ENCODE data around the gene ADGRA3.

Gene ADGRA3

GRCh38 chr4:22417408-22417807 is 98.5 kb downstream of the ADGRA3 start:
- no peaks in the 10 kb centered on the region for H3K9me3 ChIP-seq (ENCODE audit: control insufficient read depth, insufficient read depth, low read length)
- no peaks in the 10 kb centered on the region for H3K36me3 ChIP-seq (ENCODE audit: control insufficient read depth, insufficient read depth, low read length)
- WGBS (ENCODE audit: insufficient coverage, insufficient read length) = no CpG with 5 or more reads among the region's 4 CpGs
- no peak overlapping the region for H3K27ac ChIP-seq (ENCODE audit: low read length)
- H3K27me3 ChIP-seq (ENCODE audit: control insufficient read depth, insufficient read depth, low read length) = no peaks in the 10 kb centered on the region
- no peak overlapping the region for H3K4me3 ChIP-seq (ENCODE audit: low read length)
- no peaks in the 10 kb centered on the region; the same call in 1 of the 2 replicates for H3K4me1 ChIP-seq (ENCODE audit: control insufficient read depth, insufficient read depth, low read length)
- DNase-seq (ENCODE audit: low read depth, low spot score) = no peak

GRCh38 chr4:22416403-22416802 is 99.5 kb downstream of the ADGRA3 start:
- no peaks in the 10 kb centered on the region for H3K9me3 ChIP-seq (ENCODE audit: control insufficient read depth, insufficient read depth, low read length)
- no peaks in the 10 kb centered on the region for H3K27me3 ChIP-seq (ENCODE audit: control insufficient read depth, insufficient read depth, low read length)
- no peak overlapping the region for H3K4me3 ChIP-seq (ENCODE audit: low read length)
- no peak overlapping the region for H3K27ac ChIP-seq (ENCODE audit: low read length)
- H3K36me3 ChIP-seq (ENCODE audit: control insufficient read depth, insufficient read depth, low read length) = no peaks in the 10 kb centered on the region
- WGBS (ENCODE audit: insufficient coverage, insufficient read length) = no CpG with 5 or more reads among the region's 3 CpGs
- no peaks in the 10 kb centered on the region; the same call in 1 of the 2 replicates for H3K4me1 ChIP-seq (ENCODE audit: control insufficient read depth, insufficient read depth, low read length)
- DNase-seq (ENCODE audit: low read depth, low spot score) = no peak

GRCh38 chr4:22414833-22415232 is 101.0 kb downstream of the ADGRA3 start:
- no peaks in the 10 kb centered on the region for H3K36me3 ChIP-seq (ENCODE audit: control insufficient read depth, insufficient read depth, low read length)
- H3K27me3 ChIP-seq (ENCODE audit: control insufficient read depth, insufficient read depth, low read length) = no peaks in the 10 kb centered on the region
- no peak for DNase-seq (ENCODE audit: low read depth, low spot score)

GRCh38 chr4:22413471-22413870 is 102.4 kb downstream of the ADGRA3 start:
- Histone ChIP-seq H3K36me3 (ENCODE audit: control insufficient read depth, insufficient read depth, low read length) (no peaks in the 10 kb centered on the region; the same call in 1 of the 2 replicates), H3K9me3 (ENCODE audit: control insufficient read depth, insufficient read depth, low read length) (no peaks in the 10 kb centered on the region), H3K4me1 (ENCODE audit: control insufficient read depth, insufficient read depth, low read length) (no peaks in the 10 kb centered on the region), H3K4me3 (ENCODE audit: low read length) (no peak overlapping the region), H3K27me3 (ENCODE audit: control insufficient read depth, insufficient read depth, low read length) (no peaks in the 10 kb centered on the region), H3K27ac (ENCODE audit: low read length) (no peak overlapping the region)
- no CpG with 5 or more reads among the region's 4 CpGs for WGBS (ENCODE audit: insufficient coverage, insufficient read length)
- no peak for DNase-seq (ENCODE audit: low read depth, low spot score)

More at GRCh38 chr4:22414833-22415232, 101.0 kb downstream of the ADGRA3 start:
- no peak overlapping the region for H3K4me3 ChIP-seq (ENCODE audit: low read length)
- H3K27ac ChIP-seq (ENCODE audit: low read length) = no peak overlapping the region
- no CpG with 5 or more reads among the region's 2 CpGs for WGBS (ENCODE audit: insufficient coverage, insufficient read length)
- no peaks in the 10 kb centered on the region; the same call in 1 of the 2 replicates for H3K4me1 ChIP-seq (ENCODE audit: control insufficient read depth, insufficient read depth, low read length)
- no peaks in the 10 kb centered on the region for H3K9me3 ChIP-seq (ENCODE audit: control insufficient read depth, insufficient read depth, low read length)

- Histone ChIP-seq H3K9me3 (ENCODE audit: control insufficient read depth, insufficient read depth, low read length) (no peaks in the 10 kb centered on the region), H3K27ac (ENCODE audit: low read length) (no peak overlapping the region), H3K36me3 (ENCODE audit: control insufficient read depth, insufficient read depth, low read length) (no peaks in the 10 kb centered on the region; the same call in 1 of the 2 replicates), H3K27me3 (ENCODE audit: control insufficient read depth, insufficient read depth, low read length) (no peaks in the 10 kb centered on the region), H3K4me3 (ENCODE audit: low read length) (no peak overlapping the region), H3K4me1 (ENCODE audit: control insufficient read depth, insufficient read depth, low read length) (no peaks in the 10 kb centered on the region)
- 100% methylated on average over 1 of the region's 3 CpGs for WGBS (ENCODE audit: insufficient coverage, insufficient read length)
- DNase-seq (ENCODE audit: low read depth, low spot score) = no peak
Measured at GRCh38 chr4:22412013-22412412, 103.9 kb downstream of the ADGRA3 start.

- Histone ChIP-seq H3K9me3 (ENCODE audit: control insufficient read depth, insufficient read depth, low read length) (no peaks in the 10 kb centered on the region), H3K27ac (ENCODE audit: low read length) (no peak overlapping the region), H3K36me3 (ENCODE audit: control insufficient read depth, insufficient read depth, low read length) (no peaks in the 10 kb centered on the region; the same call in 1 of the 2 replicates), H3K27me3 (ENCODE audit: control insufficient read depth, insufficient read depth, low read length) (no peaks in the 10 kb centered on the region), H3K4me1 (ENCODE audit: control insufficient read depth, insufficient read depth, low read length) (no peaks in the 10 kb centered on the region), H3K4me3 (ENCODE audit: low read length) (no peak overlapping the region)
- DNase-seq (ENCODE audit: low read depth, low spot score) = no peak
- no CpG with 5 or more reads among the region's 1 CpG for WGBS (ENCODE audit: insufficient coverage, insufficient read length)
Measured at GRCh38 chr4:22410645-22411247, 105.1 kb downstream of the ADGRA3 start.

GRCh38 chr4:22408474-22408873 is 107.4 kb downstream of the ADGRA3 start:
- DNase-seq (ENCODE audit: low read depth, low spot score) = no peak
- Histone ChIP-seq H3K27me3 (ENCODE audit: control insufficient read depth, insufficient read depth, low read length) (no peaks in the 10 kb centered on the region), H3K9me3 (ENCODE audit: control insufficient read depth, insufficient read depth, low read length) (no peaks in the 10 kb centered on the region), H3K4me1 (ENCODE audit: control insufficient read depth, insufficient read depth, low read length) (no peaks in the 10 kb centered on the region), H3K36me3 (ENCODE audit: control insufficient read depth, insufficient read depth, low read length) (no peaks in the 10 kb centered on the region; the same call in 1 of the 2 replicates), H3K4me3 (ENCODE audit: low read length) (no peak overlapping the region), H3K27ac (ENCODE audit: low read length) (no peak overlapping the region)
- no CpG with 5 or more reads among the region's 1 CpG for WGBS (ENCODE audit: insufficient coverage, insufficient read length)

- DNase-seq (ENCODE audit: low read depth, low spot score) = no peak
- Histone ChIP-seq H3K27ac (ENCODE audit: low read length) (no peak overlapping the region), H3K4me3 (ENCODE audit: low read length) (no peak overlapping the region), H3K9me3 (ENCODE audit: control insufficient read depth, insufficient read depth, low read length) (no peaks in the 10 kb centered on the region), H3K4me1 (ENCODE audit: control insufficient read depth, insufficient read depth, low read length) (no peaks in the 10 kb centered on the region), H3K27me3 (ENCODE audit: control insufficient read depth, insufficient read depth, low read length) (no peaks in the 10 kb centered on the region), H3K36me3 (ENCODE audit: control insufficient read depth, insufficient read depth, low read length) (no peaks in the 10 kb centered on the region; the same call in 1 of the 2 replicates)
Measured at GRCh38 chr4:22407361-22407760, 108.5 kb downstream of the ADGRA3 start.

GRCh38 chr4:22398671-22399070 is 117.2 kb downstream of the ADGRA3 start:
- DNase-seq (ENCODE audit: low read depth, low spot score) = no peak
- no CpG with 5 or more reads among the region's 4 CpGs for WGBS (ENCODE audit: insufficient coverage, insufficient read length)

GRCh38 chr4:22391551-22391950 is 124.3 kb downstream of the ADGRA3 start:
- no CpG with 5 or more reads among the region's 3 CpGs for WGBS (ENCODE audit: insufficient coverage, insufficient read length)
- Histone ChIP-seq H3K4me3 (ENCODE audit: low read length) (no peak overlapping the region), H3K4me1 (ENCODE audit: control insufficient read depth, insufficient read depth, low read length) (peaks cover 2% of the 10 kb centered on the region; the same call in 1 of the 2 replicates), H3K27me3 (ENCODE audit: control insufficient read depth, insufficient read depth, low read length) (no peaks in the 10 kb centered on the region; the same call in 1 of the 2 replicates), H3K36me3 (ENCODE audit: control insufficient read depth, insufficient read depth, low read length) (peaks cover 4% of the 10 kb centered on the region; the same call in 1 of the 2 replicates), H3K27ac (ENCODE audit: low read length) (no peak overlapping the region), H3K9me3 (ENCODE audit: control insufficient read depth, insufficient read depth, low read length) (no peaks in the 10 kb centered on the region)
- no peak for DNase-seq (ENCODE audit: low read depth, low spot score)

More at GRCh38 chr4:22398671-22399070, 117.2 kb downstream of the ADGRA3 start:
- H3K4me1 ChIP-seq (ENCODE audit: control insufficient read depth, insufficient read depth, low read length) = no peaks in the 10 kb centered on the region
- no peaks in the 10 kb centered on the region for H3K9me3 ChIP-seq (ENCODE audit: control insufficient read depth, insufficient read depth, low read length)
- no peaks in the 10 kb centered on the region for H3K27me3 ChIP-seq (ENCODE audit: control insufficient read depth, insufficient read depth, low read length)
- H3K4me3 ChIP-seq (ENCODE audit: low read length) = no peak overlapping the region
- H3K27ac ChIP-seq (ENCODE audit: low read length) = no peak overlapping the region
- H3K36me3 ChIP-seq (ENCODE audit: control insufficient read depth, insufficient read depth, low read length) = no peaks in the 10 kb centered on the region; the same call in 1 of the 2 replicates
